OCI-LY7 (cell line): ENCODE results near the gene BBLN. TPM values are rescaled to one million over a fixed set of nuclear protein-coding genes. Genes with fewer than 3 reads are reported as not detected.

Experiments
- BruUV-seq: library from RNA; stranded (reverse); fragments of 400-500 nt; replicated peaks from 2 replicates; lab custom pipeline; 2021; lab: Mats Ljungman, UMichigan
- CTCF ChIA-PET: fragments of 300-600 bp; sonication (Branson Sonifier 250); formaldehyde crosslinking; loops from one replicate; lab custom pipeline; 2022; ENCODE audit warnings: antibody characterized with exemption; ENCODE audit not compliant: unreplicated experiment; lab: Charles Lee
- POLR2A ChIA-PET: fragments of 300-600 bp; sonication (Branson Sonifier 250); formaldehyde crosslinking; loops from one replicate; lab custom pipeline; 2022; ENCODE audit warnings: antibody characterized with exemption; lab: Charles Lee
- DNase-seq: peaks from one replicate; pipeline ENCODE4 v3.0.0-alpha.2; 2015; ENCODE audit warnings: low spot score
- H2AFZ ChIP-seq: fragments of 200-600 bp; sonication (generic), shearing (Covaris generic); 2 replicates; pipeline ENCODE4 v1.6.1; 2014; ENCODE audit warnings: mild to moderate bottlenecking, antibody characterized with exemption, low read length, moderate library complexity
- H3K27ac ChIP-seq: fragments of 200-600 bp; sonication (generic); 2 replicates; pipeline ENCODE4 v1.5.1; 2014; ENCODE audit warnings: mixed run types, low read depth, mild to moderate bottlenecking, moderate library complexity, low read length, inconsistent platforms; ENCODE audit not compliant: poor library complexity, severe bottlenecking
- H3K36me3 ChIP-seq: fragments of 200-600 bp; sonication (generic); 2 replicates; pipeline ENCODE4 v1.6.1; 2014; ENCODE audit warnings: mild to moderate bottlenecking, antibody characterized with exemption, low read length, moderate library complexity, mixed read lengths; ENCODE audit not compliant: insufficient read depth
- H3K4me1 ChIP-seq: fragments of 200-600 bp; sonication (generic); 2 replicates; pipeline ENCODE4 v1.5.1; 2014; ENCODE audit warnings: mild to moderate bottlenecking, low read length; ENCODE audit not compliant: insufficient read depth, poor library complexity, severe bottlenecking
- H3K4me2 ChIP-seq: fragments of 200-600 bp; sonication (generic); 2 replicates; pipeline ENCODE4 v1.6.1; 2014; ENCODE audit warnings: mild to moderate bottlenecking, low read length
- H3K4me3 ChIP-seq: fragments of 200-600 bp; sonication (generic); 2 replicates; pipeline ENCODE4 v1.5.1; 2014; ENCODE audit warnings: mild to moderate bottlenecking, low read depth, low read length; ENCODE audit not compliant: poor library complexity, severe bottlenecking
- H3K79me2 ChIP-seq: fragments of 200-600 bp; sonication (generic); 2 replicates; pipeline ENCODE4 v1.6.1; 2016; ENCODE audit warnings: low read depth, mild to moderate bottlenecking, low read length, moderate library complexity, mixed read lengths; ENCODE audit not compliant: insufficient read depth
- H3K9me2 ChIP-seq: fragments of 200-600 bp; sonication (generic); 2 replicates; pipeline ENCODE4 v1.6.1; 2016; ENCODE audit warnings: mild to moderate bottlenecking, low read length, mixed read lengths; ENCODE audit not compliant: insufficient read depth
- H3K9me3 ChIP-seq: fragments of 200-600 bp; sonication (generic); 2 replicates; pipeline ENCODE4 v1.6.1; 2014; ENCODE audit warnings: mild to moderate bottlenecking, mixed run types, low read length, mixed read lengths
- H4K20me1 ChIP-seq: fragments of 200-600 bp; sonication (generic); 2 replicates; pipeline ENCODE4 v1.6.1; 2014; ENCODE audit warnings: mild to moderate bottlenecking, antibody characterized with exemption, low read length, moderate library complexity, mixed read lengths; ENCODE audit not compliant: insufficient read depth
- CTCF ChIP-seq: fragments of 200-600 bp; sonication (generic); conservative IDR thresholded peaks from 2 replicates; pipeline ENCODE4 v1.5.1; 2014; ENCODE audit warnings: mild to moderate bottlenecking, antibody characterized with exemption, low read length, moderate library complexity, mixed read lengths
- EZH2phosphoT487 ChIP-seq: fragments of 200-600 bp; sonication (generic); IDR thresholded peaks from 2 replicates; pipeline ENCODE4 v1.6.1; 2018; ENCODE audit warnings: low read depth, borderline replicate concordance, mild to moderate bottlenecking, mixed run types, antibody characterized with exemption, low read length, moderate library complexity, mixed read lengths
- intact Hi-C: fragments of 100-400 bp; cut with micrococcal nuclease; formaldehyde crosslinking; loops from one replicate; pipeline ENCODE4 v1.10.0; 2022; ENCODE audit not compliant: unreplicated experiment
- total RNA-seq, 2 experiments: library from RNA; depleted of rRNA in 1 of 2; stranded (reverse); fragments of >200 nt in 1 of 2; shearing (Covaris generic) in 1 of 2; gene quantifications; 2 replicates each; pipeline ENCODE4 v1.2.3, GENCODE V29; 2014 to 2022

BBLN gene
- total RNA-seq, 2 experiments from 2014 or later: 66.9 to 104 TPM

GRCh38 chr9:128206916-128207910 is 47.1 kb downstream of the BBLN start:
- CTCF ChIA-PET: no interaction called here

GRCh38 chr9:128208386-128208785 is 48.3 kb downstream of the BBLN start:
- CTCF ChIA-PET: no interaction called here
- DNase-seq: no peak

More at GRCh38 chr9:128206916-128207910, 47.1 kb downstream of the BBLN start:
- no TSS peak for BruUV-seq
- TF ChIP-seq CTCF: no peak
- no peak for TF ChIP-seq EZH2phosphoT487
- Histone ChIP-seq H4K20me1 (no peaks in the 10 kb centered on the region), H2AFZ (no peak overlapping the region), H3K79me2 (no peaks in the 10 kb centered on the region), H3K4me2 (no peak overlapping the region), H3K4me3 (no peak overlapping the region), H3K9me3 (no peaks in the 10 kb centered on the region), H3K4me1 (peaks cover 14% of the 10 kb centered on the region), H3K36me3 (no peaks in the 10 kb centered on the region), H3K27ac (no peak overlapping the region), H3K9me2 (no peaks in the 10 kb centered on the region)
- no peak for DNase-seq
- POLR2A ChIA-PET: interaction anchor here (0.6 to 1.1 kb wide), 3 partner anchors 11 to 165 kb away, joined by 3 to 5 read pairs (median 3); no protein-coding TSS in a partner anchor
- intact Hi-C loops: no loop called here

More at GRCh38 chr9:128208386-128208785, 48.3 kb downstream of the BBLN start:
- Histone ChIP-seq H3K9me3 (no peaks in the 10 kb centered on the region), H3K4me3 (no peak overlapping the region), H3K36me3 (no peaks in the 10 kb centered on the region), H4K20me1 (no peaks in the 10 kb centered on the region), H3K79me2 (no peaks in the 10 kb centered on the region), H3K27ac (no peak overlapping the region), H3K4me2 (no peak overlapping the region), H3K9me2 (no peaks in the 10 kb centered on the region), H2AFZ (no peak overlapping the region), H3K4me1 (peaks cover 7% of the 10 kb centered on the region)
- intact Hi-C loops: no loop called here
- no TSS peak for BruUV-seq
- no peak for TF ChIP-seq CTCF
- no peak for TF ChIP-seq EZH2phosphoT487
- POLR2A ChIA-PET: no interaction called here
